GM23338 (cell line): ENCODE data around the gene HDHD2. TPM values are rescaled to one million over a fixed set of nuclear protein-coding genes. Genes with fewer than 3 reads are reported as not detected.
"Not testable (repeated sequence)": the region's sequence is repeated elsewhere in the genome, so short reads cannot be mapped to it uniquely, and the experiment has no call there.

Experiments
- ATAC-seq: fragments of 200-7000 bp; cut with Tn5 transposase; 3 replicates; pipeline ENCODE4 v1.9.1; 2020
- DNase-seq: peaks from one replicate; pipeline ENCODE4 v3.0.0-alpha.2; 2015; ENCODE audit warnings: low spot score
- H2AFZ ChIP-seq: fragments of 200-600 bp; sonication (generic); 2 replicates; pipeline ENCODE4 v1.8.0; 2016; ENCODE audit warnings: antibody characterized with exemption, mild to moderate bottlenecking, moderate library complexity
- H3F3A ChIP-seq: fragments of 200-600 bp; sonication (generic); replicated peaks from 2 replicates; pipeline ENCODE4 v1.8.0; 2017; ENCODE audit warnings: antibody characterized with exemption, mixed run types, low read depth
- H3K27ac ChIP-seq: fragments of 200-600 bp; sonication (generic); 2 replicates; pipeline ENCODE4 v1.6.1; 2016; ENCODE audit warnings: low read depth
- H3K27me3 ChIP-seq: fragments of 200-600 bp; sonication (generic); 2 replicates; pipeline ENCODE4 v1.8.0; 2016; ENCODE audit warnings: mild to moderate bottlenecking, mixed run types, moderate library complexity; ENCODE audit not compliant: insufficient read depth
- H3K36me3 ChIP-seq: fragments of 200-600 bp; sonication (generic); 2 replicates; pipeline ENCODE4 v1.8.0; 2016; ENCODE audit warnings: mild to moderate bottlenecking; ENCODE audit not compliant: insufficient read depth
- H3K4me1 ChIP-seq: fragments of 200-600 bp; sonication (generic); 2 replicates; pipeline ENCODE4 v1.8.0; 2016; ENCODE audit warnings: mild to moderate bottlenecking, moderate library complexity; ENCODE audit not compliant: insufficient read depth
- H3K4me2 ChIP-seq: fragments of 200-600 bp; sonication (generic); 2 replicates; pipeline ENCODE4 v1.7.1; 2017; ENCODE audit warnings: mixed run types
- H3K4me3 ChIP-seq: fragments of 200-600 bp; sonication (generic); 2 replicates; pipeline ENCODE4 v1.6.1; 2016; ENCODE audit warnings: mixed run types
- H3K79me2 ChIP-seq: fragments of 200-600 bp; sonication (generic); replicated peaks from 2 replicates; pipeline ENCODE4 v1.8.0; 2017; ENCODE audit warnings: mild to moderate bottlenecking; ENCODE audit not compliant: insufficient read depth
- H3K9me2 ChIP-seq: fragments of 200-600 bp; sonication (generic); 2 replicates; pipeline ENCODE4 v1.8.0; 2017; ENCODE audit not compliant: insufficient read depth
- H4K20me1 ChIP-seq: fragments of 200-600 bp; sonication (generic); replicated peaks from 2 replicates; pipeline ENCODE4 v1.8.0; 2017; ENCODE audit warnings: mild to moderate bottlenecking; ENCODE audit not compliant: insufficient read depth
- H3K27ac Mint-ChIP-seq: 2 replicates; pipeline ENCODE4 v1.8.0; 2020; ENCODE audit warnings: inconsistent platforms, mild to moderate bottlenecking, moderate library complexity, mixed read lengths
- H3K27me3 Mint-ChIP-seq: 3 replicates; pipeline ENCODE4 v1.8.0; 2022; ENCODE audit warnings: low read depth, mild to moderate bottlenecking, moderate library complexity, mixed read lengths, inconsistent platforms; ENCODE audit not compliant: insufficient read depth, poor library complexity
- H3K36me3 Mint-ChIP-seq: 3 replicates; pipeline ENCODE4 v1.8.0; 2021; ENCODE audit warnings: low read depth, mild to moderate bottlenecking, inconsistent platforms, moderate library complexity, mixed read lengths
- H3K4me1 Mint-ChIP-seq: 3 replicates; pipeline ENCODE4 v1.8.0; 2020; ENCODE audit warnings: mild to moderate bottlenecking, inconsistent platforms, mixed read lengths
- H3K4me3 Mint-ChIP-seq: 3 replicates; pipeline ENCODE4 v1.8.0; 2021; ENCODE audit warnings: moderate library complexity, mild to moderate bottlenecking, inconsistent platforms, mixed read lengths
- H3K9me3 Mint-ChIP-seq: 3 replicates; pipeline ENCODE4 v1.8.0; 2020; ENCODE audit warnings: moderate library complexity, mild to moderate bottlenecking, inconsistent platforms, mixed read lengths
- CREB1 ChIP-seq: fragments of 250-450 bp; sonication (Bioruptor Pico); IDR thresholded peaks from 2 replicates; pipeline ENCODE4 v1.5.0; 2020; ENCODE audit warnings: low read depth, mild to moderate bottlenecking, moderate library complexity
- ETS1 ChIP-seq: IDR thresholded peaks from 2 replicates; pipeline ENCODE4 v1.6.1; 2016; ENCODE audit warnings: antibody characterized with exemption
- EZH2 ChIP-seq: fragments of 200-600 bp; sonication (generic); IDR thresholded peaks from one replicate; pipeline ENCODE4 v1.8.0; 2017; ENCODE audit warnings: antibody characterized with exemption, mild to moderate bottlenecking, low read depth; ENCODE audit not compliant: unreplicated experiment
- JUNB ChIP-seq: IDR thresholded peaks from one replicate; pipeline ENCODE4 v1.6.1; 2016; ENCODE audit warnings: antibody characterized with exemption; ENCODE audit not compliant: unreplicated experiment
- NANOG ChIP-seq: IDR thresholded peaks from 2 replicates; pipeline ENCODE4 v1.6.1; 2016; ENCODE audit warnings: antibody characterized with exemption, borderline replicate concordance
- POLR2AphosphoS5 ChIP-seq: IDR thresholded peaks from 2 replicates; pipeline ENCODE4 v1.6.1; 2016; ENCODE audit warnings: antibody characterized with exemption, low read depth
- REST ChIP-seq: IDR thresholded peaks from one replicate; pipeline ENCODE4 v1.6.1; 2018; ENCODE audit warnings: antibody characterized with exemption; ENCODE audit not compliant: unreplicated experiment
- ZNF114 ChIP-seq: fragments of 250-450 bp; sonication (Bioruptor Pico); IDR thresholded peaks from 2 replicates; pipeline ENCODE4 v1.5.0; 2020; ENCODE audit warnings: mild to moderate bottlenecking, moderate library complexity
- ZNF331 ChIP-seq: fragments of 250-450 bp; sonication (Bioruptor Pico); IDR thresholded peaks from 2 replicates; pipeline ENCODE4 v1.5.0; 2020; ENCODE audit warnings: low read depth, mild to moderate bottlenecking, moderate library complexity
- ZNF462 ChIP-seq: fragments of 250-450 bp; sonication (Bioruptor Pico); IDR thresholded peaks from 2 replicates; pipeline ENCODE4 v1.5.0; 2020; ENCODE audit warnings: mild to moderate bottlenecking, moderate library complexity
- polyA plus RNA-seq: library from polyadenylated mRNA; unstranded; fragments of >200 nt; fragmentation: Nextera tagmentation; extraction: Ambion mirVana; gene quantifications from 2 replicates; pipeline ENCODE4 v1.2.1, GENCODE V29; 2016
- total RNA-seq: library from RNA; depleted of rRNA; stranded (reverse); fragments of >200 nt; shearing (Covaris generic); gene quantifications from 2 replicates; pipeline ENCODE4 v1.2.3, GENCODE V29; 2014

Gene HDHD2
- total and polyA plus RNA-seq, 2 experiments from 2014 or later = 25.9 to 32.2 TPM

- not testable (repeated sequence) for H3K4me1 ChIP-seq, H3K4me3 Mint-ChIP-seq, H3K4me3 ChIP-seq, H3K9me2 ChIP-seq, H3K27ac Mint-ChIP-seq, H3K27me3 Mint-ChIP-seq, H3K79me2 ChIP-seq, H3K36me3 ChIP-seq, DNase-seq, H2AFZ ChIP-seq, H3K4me2 ChIP-seq, H4K20me1 ChIP-seq, H3F3A ChIP-seq, H3K27me3 ChIP-seq, H3K4me1 Mint-ChIP-seq, H3K27ac ChIP-seq, ATAC-seq
- Mint-ChIP-seq H3K9me3 (peaks cover 23% of the 10 kb centered on the region), H3K36me3 (peaks cover 14% of the 10 kb centered on the region; the same call in 2 of the 3 replicates)
Measured at GRCh38 chr18:47182156-47182555, 31.9 kb upstream of the HDHD2 start.

GRCh38 chr18:47180765-47181164, 30.5 kb upstream of the HDHD2 start:
- no peaks in the 10 kb centered on the region for H3K9me2 ChIP-seq
- H3K9me3 Mint-ChIP-seq = peaks cover 19% of the 10 kb centered on the region
- H3K27ac ChIP-seq = no peak overlapping the region
- H2AFZ ChIP-seq = no peak overlapping the region
- no peak overlapping the region for H3K27ac Mint-ChIP-seq
- H3K36me3 Mint-ChIP-seq = peaks cover 11% of the 10 kb centered on the region; the same call in 2 of the 3 replicates
- no peaks in the 10 kb centered on the region; the same call in 2 of the 3 replicates for H3K4me1 Mint-ChIP-seq
- H3K79me2 ChIP-seq = no peaks in the 10 kb centered on the region; the same call in 1 of the 2 replicates
- ATAC-seq = no peak
- H3K4me3 Mint-ChIP-seq = no peak overlapping the region
- no peaks in the 10 kb centered on the region for H3K27me3 ChIP-seq
- H3K36me3 ChIP-seq = no peaks in the 10 kb centered on the region
- H3K4me2 ChIP-seq = no peak overlapping the region
- H3K27me3 Mint-ChIP-seq = peaks cover 6% of the 10 kb centered on the region
- no peaks in the 10 kb centered on the region for H3F3A ChIP-seq
- 0 out of 2 replicates have a peak, but pooled peaks cover 8% of the 10 kb centered on the region for H3K4me1 ChIP-seq
- no peak for DNase-seq
- no peaks in the 10 kb centered on the region for H4K20me1 ChIP-seq
- H3K4me3 ChIP-seq = no peak overlapping the region
- TF ChIP-seq POLR2AphosphoS5 (no peak), CREB1 (no peak), EZH2 (no peak), JUNB (no peak), ZNF462 (CRISPR knock-in tag) (no peak), NANOG (no peak), ETS1 (no peak), ZNF114 (CRISPR knock-in tag) (no peak), REST (no peak), ZNF331 (CRISPR knock-in tag) (no peak)
